Measurements from ENCODE around the gene RACK1.

DNA sequence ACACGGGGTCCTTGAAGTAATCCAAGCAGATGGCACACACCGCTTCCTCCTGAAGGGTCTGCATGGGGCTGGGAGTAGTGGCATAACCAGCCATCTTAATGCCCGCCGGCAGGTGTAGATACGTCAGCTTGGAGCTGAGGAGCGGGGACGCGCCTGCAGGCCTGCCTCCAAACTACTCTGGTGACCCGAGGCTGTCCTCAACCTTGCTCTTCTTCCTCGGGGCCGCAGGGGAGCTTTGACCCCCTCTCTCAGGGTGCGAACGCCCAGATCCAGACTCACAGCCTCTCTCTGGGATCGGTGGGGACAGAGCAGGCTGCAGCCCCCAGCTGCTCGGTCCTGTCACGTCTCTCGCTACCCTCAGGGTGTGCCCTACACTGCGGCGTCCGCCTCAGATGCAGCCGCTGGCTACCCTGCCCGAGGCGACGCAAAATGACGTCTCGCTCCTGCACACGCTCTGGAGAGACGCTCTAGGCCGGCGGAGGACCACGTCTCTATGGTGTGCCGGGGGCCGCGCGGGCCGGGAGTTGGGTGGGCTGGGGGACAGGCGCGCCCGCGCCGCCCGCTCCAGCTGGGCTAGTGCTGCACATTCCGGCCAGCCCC is 17.1 kb upstream of the RACK1 start, which contains the start of gene TRIM52:
- TF ChIP-seq, protein P1, sequence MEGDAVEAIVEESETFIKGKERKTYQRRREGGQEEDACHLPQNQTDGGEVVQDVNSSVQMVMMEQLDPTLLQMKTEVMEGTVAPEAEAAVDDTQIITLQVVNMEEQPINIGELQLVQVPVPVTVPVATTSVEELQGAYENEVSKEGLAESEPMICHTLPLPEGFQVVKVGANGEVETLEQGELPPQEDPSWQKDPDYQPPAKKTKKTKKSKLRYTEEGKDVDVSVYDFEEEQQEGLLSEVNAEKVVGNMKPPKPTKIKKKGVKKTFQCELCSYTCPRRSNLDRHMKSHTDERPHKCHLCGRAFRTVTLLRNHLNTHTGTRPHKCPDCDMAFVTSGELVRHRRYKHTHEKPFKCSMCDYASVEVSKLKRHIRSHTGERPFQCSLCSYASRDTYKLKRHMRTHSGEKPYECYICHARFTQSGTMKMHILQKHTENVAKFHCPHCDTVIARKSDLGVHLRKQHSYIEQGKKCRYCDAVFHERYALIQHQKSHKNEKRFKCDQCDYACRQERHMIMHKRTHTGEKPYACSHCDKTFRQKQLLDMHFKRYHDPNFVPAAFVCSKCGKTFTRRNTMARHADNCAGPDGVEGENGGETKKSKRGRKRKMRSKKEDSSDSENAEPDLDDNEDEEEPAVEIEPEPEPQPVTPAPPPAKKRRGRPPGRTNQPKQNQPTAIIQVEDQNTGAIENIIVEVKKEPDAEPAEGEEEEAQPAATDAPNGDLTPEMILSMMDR (optimal IDR thresholded peaks at IDR 0.05 in 1 of 3, IDR thresholded peaks at IDR 0.05 in 1 of 3, conservative IDR thresholded peaks at IDR 0.05 in 1 of 3; ENCODE audit: extremely low read depth in 1 of 3, insufficient read depth in 2 of 3, low read length in 3 of 3), result peak in 1 of 3 experiments; percentile 7
- no peak for TF ChIP-seq EZH2 (IDR thresholded peaks at IDR 0.05; ENCODE audit: low read length)
